Astrocyte of the cerebellum (primary cell): Measurements from ENCODE around the gene TNFRSF18.

Experiments used
- DNase-seq: peaks from one replicate; pipeline ENCODE4 v3.0.0-alpha.2; 2011; ENCODE audit warnings: low read depth
- H3K4me3 ChIP-seq: 2 replicates; pipeline ENCODE4 v1.5.1; 2011; ENCODE audit warnings: mild to moderate bottlenecking, low read depth, low read length, moderate library complexity
- in situ Hi-C: cut with HindIII; loops from 2 replicates; pipeline ENCODE4 v1.10.0; 2017; ENCODE audit warnings: low sequenced_read_pairs
- TF ChIP-seq, protein P1 (sequence below): IDR thresholded peaks from 2 replicates; pipeline ENCODE4 v1.5.1; 2012; ENCODE audit warnings: low read length, low read depth, moderate library complexity, mild to moderate bottlenecking; ENCODE audit errors: missing control alignments

Gene TNFRSF18

DNA sequence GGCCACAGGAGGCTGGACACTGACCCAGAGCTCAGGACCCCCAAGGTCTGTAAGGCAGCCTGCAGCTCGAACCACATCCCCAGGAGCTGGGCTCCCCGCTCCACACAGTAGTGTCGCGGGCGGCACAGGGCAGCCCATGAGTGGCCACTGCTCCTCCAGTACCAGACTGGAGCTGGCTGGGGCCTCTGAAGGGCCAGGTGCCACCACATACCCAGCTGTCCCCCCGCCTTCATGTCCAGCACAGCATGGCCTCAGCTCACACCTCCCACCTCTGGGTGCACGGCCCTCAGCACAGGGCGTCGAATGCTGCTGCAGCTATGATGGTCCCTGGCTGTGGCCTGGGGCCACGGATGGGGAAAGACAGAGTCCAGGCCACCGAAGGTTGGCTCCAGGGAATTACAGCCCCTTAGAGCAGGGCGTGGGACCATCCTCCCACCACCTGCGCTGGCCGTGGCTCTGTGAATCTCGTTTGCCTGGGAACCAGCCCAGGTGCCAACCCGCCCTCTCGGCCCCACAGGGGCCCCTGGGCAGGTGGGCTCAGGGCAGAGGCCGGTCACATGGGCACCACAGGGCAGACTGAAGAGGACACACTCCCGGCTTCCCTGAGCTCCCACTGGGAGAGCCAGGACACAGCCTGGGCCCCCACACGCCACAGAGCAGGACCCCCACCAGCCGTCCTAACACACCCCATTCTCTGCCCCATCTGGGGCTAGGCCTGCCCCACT lies 9.7 kb upstream of the TNFRSF18 start:
- H3K4me3 ChIP-seq = no peak overlapping the region
- in situ Hi-C loops = no loop called here
- no peak for DNase-seq
- TF ChIP-seq, protein P1, sequence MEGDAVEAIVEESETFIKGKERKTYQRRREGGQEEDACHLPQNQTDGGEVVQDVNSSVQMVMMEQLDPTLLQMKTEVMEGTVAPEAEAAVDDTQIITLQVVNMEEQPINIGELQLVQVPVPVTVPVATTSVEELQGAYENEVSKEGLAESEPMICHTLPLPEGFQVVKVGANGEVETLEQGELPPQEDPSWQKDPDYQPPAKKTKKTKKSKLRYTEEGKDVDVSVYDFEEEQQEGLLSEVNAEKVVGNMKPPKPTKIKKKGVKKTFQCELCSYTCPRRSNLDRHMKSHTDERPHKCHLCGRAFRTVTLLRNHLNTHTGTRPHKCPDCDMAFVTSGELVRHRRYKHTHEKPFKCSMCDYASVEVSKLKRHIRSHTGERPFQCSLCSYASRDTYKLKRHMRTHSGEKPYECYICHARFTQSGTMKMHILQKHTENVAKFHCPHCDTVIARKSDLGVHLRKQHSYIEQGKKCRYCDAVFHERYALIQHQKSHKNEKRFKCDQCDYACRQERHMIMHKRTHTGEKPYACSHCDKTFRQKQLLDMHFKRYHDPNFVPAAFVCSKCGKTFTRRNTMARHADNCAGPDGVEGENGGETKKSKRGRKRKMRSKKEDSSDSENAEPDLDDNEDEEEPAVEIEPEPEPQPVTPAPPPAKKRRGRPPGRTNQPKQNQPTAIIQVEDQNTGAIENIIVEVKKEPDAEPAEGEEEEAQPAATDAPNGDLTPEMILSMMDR = no peak

- no peak for DNase-seq
- no peak overlapping the region for H3K4me3 ChIP-seq
- TF ChIP-seq, protein P1 = no peak
- in situ Hi-C loops = no loop called here
Observed at GRCh38 chr1:1215080-1215676, 8.8 kb upstream of the TNFRSF18 start.

- DNase-seq = no peak
- TF ChIP-seq, protein P1 = no peak
- no peak within 1 kb of the TSS for H3K4me3 ChIP-seq
- in situ Hi-C loops = no loop called here
Observed at GRCh38 chr1:1213345-1214265, 7.2 kb upstream of the TNFRSF18 start, which contains the start of gene TNFRSF4. Gene TNFRSF4, minus strand, starts transcription at chr1:1214153. Its CDS starts 26 bp downstream, at chr1:1214127.

- no peak for DNase-seq
- in situ Hi-C loops = no loop called here
Observed at GRCh38 chr1:1212780-1213344, 6.5 kb upstream of the TNFRSF18 start.

GRCh38 chr1:1211541-1212441 lies 5.4 kb upstream of the TNFRSF18 start:
- no peak for DNase-seq
- in situ Hi-C loops = no loop called here
- no peak overlapping the region for H3K4me3 ChIP-seq
- TF ChIP-seq, protein P1 = no peak

More at GRCh38 chr1:1212780-1213344, 6.5 kb upstream of the TNFRSF18 start:
- H3K4me3 ChIP-seq = no peak overlapping the region
- TF ChIP-seq, protein P1 = no peak
